ENCODE data around the gene CRTC1. TPM values are rescaled to one million over a fixed set of nuclear protein-coding genes. Genes with fewer than 3 reads are reported as not detected.

The CRTC1 gene
- total and polyA plus RNA-seq, 2 experiments from 2014 or later, result 2.5 to 4.8 TPM

DNA sequence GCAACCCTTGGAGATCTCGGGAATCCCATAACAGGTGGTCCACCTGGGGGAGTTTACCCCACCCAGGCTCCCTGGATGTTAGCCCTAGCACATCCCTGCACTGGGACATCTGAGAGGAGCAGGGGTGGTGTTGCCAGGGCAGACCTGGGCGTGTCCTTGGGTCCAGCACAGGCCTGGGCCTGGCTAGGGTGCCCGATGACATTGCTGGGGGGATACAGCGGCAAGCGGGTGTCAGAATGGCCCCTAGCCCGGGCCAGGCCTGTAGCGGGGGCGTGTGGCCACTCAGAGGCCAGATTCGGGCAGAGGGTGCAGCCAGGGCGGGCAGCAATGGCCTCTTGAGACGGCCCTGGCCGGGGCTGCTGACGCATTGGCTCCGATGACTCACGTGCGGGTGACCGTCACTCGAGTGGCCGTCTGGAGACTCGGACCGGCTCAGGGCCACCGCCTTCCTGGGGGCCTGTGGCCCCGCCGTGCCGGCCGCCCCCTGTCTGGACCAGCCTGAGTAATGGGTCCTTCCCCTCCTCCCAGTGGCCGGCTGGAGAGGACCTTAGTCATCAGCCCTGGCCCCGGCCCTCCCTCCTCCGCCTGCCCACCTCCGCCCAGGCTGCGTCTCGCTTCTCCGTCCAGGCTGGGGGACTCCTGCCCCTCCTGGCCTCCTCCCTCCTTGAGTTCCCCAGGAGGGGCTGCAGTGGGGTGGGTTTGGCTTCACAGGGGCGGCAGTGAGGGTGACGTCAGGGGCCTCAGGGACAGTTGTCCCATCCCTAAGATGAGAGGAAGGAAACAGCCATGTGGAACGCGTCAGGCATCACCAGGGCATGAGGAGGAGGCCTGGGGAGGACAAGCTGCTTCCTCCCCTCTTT, 23.2 kb upstream of the CRTC1 start:
- no peaks in the 10 kb centered on the region for H3K27me3 ChIP-seq
- no peak overlapping the region for H3K4me3 ChIP-seq
- H2AFZ ChIP-seq, result no peak overlapping the region
- no peaks in the 10 kb centered on the region for H3K79me2 ChIP-seq
- no peak overlapping the region for H3K27ac ChIP-seq
- no peaks in the 10 kb centered on the region for H4K20me1 ChIP-seq (ENCODE audit: insufficient read depth, poor library complexity, severe bottlenecking)
- H3K36me3 ChIP-seq (replicated peaks; ENCODE audit: insufficient read depth, low read depth), result no peaks in the 10 kb centered on the region
- 86% methylated on average over 30 of the region's 37 CpGs for WGBS (ENCODE audit: low lambda C conversion rate, missing lambda C conversion rate)
- TF ChIP-seq EZH2 (IDR thresholded peaks at IDR 0.05; ENCODE audit: borderline replicate concordance), result no peak
- TF ChIP-seq EZH2phosphoT487 (IDR thresholded peaks at IDR 0.05; ENCODE audit: low read depth, severe bottlenecking, unreplicated experiment), result no peak
- TF ChIP-seq, protein P1, sequence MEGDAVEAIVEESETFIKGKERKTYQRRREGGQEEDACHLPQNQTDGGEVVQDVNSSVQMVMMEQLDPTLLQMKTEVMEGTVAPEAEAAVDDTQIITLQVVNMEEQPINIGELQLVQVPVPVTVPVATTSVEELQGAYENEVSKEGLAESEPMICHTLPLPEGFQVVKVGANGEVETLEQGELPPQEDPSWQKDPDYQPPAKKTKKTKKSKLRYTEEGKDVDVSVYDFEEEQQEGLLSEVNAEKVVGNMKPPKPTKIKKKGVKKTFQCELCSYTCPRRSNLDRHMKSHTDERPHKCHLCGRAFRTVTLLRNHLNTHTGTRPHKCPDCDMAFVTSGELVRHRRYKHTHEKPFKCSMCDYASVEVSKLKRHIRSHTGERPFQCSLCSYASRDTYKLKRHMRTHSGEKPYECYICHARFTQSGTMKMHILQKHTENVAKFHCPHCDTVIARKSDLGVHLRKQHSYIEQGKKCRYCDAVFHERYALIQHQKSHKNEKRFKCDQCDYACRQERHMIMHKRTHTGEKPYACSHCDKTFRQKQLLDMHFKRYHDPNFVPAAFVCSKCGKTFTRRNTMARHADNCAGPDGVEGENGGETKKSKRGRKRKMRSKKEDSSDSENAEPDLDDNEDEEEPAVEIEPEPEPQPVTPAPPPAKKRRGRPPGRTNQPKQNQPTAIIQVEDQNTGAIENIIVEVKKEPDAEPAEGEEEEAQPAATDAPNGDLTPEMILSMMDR (IDR thresholded peaks at IDR 0.05; ENCODE audit: poor library complexity), result no peak
- no peaks in the 10 kb centered on the region for H3K9me2 ChIP-seq (replicated peaks; ENCODE audit: insufficient read depth)
- DNase-seq (ENCODE audit: low spot score), result no peak
- no peaks in the 10 kb centered on the region for H3K9me3 ChIP-seq (ENCODE audit: low read depth)
- H3K4me1 ChIP-seq (ENCODE audit: insufficient read depth), result peaks cover 13% of the 10 kb centered on the region
- no peak overlapping the region for H3K4me2 ChIP-seq

DNA sequence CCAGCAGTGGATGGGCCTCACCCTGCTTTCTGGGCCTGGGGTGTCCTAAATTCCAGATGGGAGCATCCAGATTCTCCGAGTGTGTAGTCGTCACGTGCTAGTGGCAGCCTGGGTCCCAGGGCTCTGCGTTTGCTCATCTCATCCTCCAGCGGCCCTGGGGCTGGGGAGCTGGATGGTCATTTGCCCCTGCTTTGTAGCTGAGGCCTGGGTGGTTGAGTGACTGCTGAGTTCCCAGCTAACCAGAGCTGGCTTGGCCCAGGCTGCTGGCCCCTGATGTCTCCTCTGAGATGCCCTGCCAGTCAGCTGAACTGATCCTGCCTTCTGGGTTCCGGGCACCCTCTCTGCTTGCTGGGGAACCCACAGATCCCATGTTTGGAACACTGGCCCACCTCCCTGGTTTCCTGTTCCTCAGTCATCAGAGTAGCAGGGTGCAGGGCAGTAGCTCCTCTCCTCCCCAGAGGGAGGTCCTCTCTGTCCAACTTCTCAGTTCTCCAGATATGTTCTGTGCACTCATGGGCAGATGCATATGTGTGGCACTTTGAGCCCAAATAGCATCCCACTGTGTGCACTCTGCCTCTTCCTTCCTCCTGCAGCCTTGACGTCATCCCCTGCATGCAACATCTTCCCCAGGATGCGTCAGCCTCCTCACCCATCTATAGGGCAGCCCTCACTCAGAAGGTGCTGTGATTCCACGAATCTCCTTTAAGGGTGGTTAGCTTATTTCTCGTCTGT, 22.4 kb upstream of the CRTC1 start:
- Histone ChIP-seq H3K4me2 (no peak overlapping the region), H3K27me3 (no peaks in the 10 kb centered on the region), H3K79me2 (no peaks in the 10 kb centered on the region), H3K4me1 (ENCODE audit: insufficient read depth) (peaks cover 13% of the 10 kb centered on the region), H2AFZ (no peak overlapping the region), H3K4me3 (no peak overlapping the region), H3K9me2 (replicated peaks; ENCODE audit: insufficient read depth) (no peaks in the 10 kb centered on the region), H3K9me3 (ENCODE audit: low read depth) (no peaks in the 10 kb centered on the region), H3K36me3 (replicated peaks; ENCODE audit: insufficient read depth, low read depth) (no peaks in the 10 kb centered on the region), H4K20me1 (ENCODE audit: insufficient read depth, poor library complexity, severe bottlenecking) (no peaks in the 10 kb centered on the region), H3K27ac (no peak overlapping the region)
- WGBS (ENCODE audit: low lambda C conversion rate, missing lambda C conversion rate), result 91% methylated on average over 10 of the region's 10 CpGs
- no peak for DNase-seq (ENCODE audit: low spot score)
- TF ChIP-seq, protein P1 (IDR thresholded peaks at IDR 0.05; ENCODE audit: poor library complexity), result no peak
- TF ChIP-seq EZH2phosphoT487 (IDR thresholded peaks at IDR 0.05; ENCODE audit: low read depth, severe bottlenecking, unreplicated experiment), result no peak
- TF ChIP-seq EZH2 (IDR thresholded peaks at IDR 0.05; ENCODE audit: borderline replicate concordance), result no peak

DNA sequence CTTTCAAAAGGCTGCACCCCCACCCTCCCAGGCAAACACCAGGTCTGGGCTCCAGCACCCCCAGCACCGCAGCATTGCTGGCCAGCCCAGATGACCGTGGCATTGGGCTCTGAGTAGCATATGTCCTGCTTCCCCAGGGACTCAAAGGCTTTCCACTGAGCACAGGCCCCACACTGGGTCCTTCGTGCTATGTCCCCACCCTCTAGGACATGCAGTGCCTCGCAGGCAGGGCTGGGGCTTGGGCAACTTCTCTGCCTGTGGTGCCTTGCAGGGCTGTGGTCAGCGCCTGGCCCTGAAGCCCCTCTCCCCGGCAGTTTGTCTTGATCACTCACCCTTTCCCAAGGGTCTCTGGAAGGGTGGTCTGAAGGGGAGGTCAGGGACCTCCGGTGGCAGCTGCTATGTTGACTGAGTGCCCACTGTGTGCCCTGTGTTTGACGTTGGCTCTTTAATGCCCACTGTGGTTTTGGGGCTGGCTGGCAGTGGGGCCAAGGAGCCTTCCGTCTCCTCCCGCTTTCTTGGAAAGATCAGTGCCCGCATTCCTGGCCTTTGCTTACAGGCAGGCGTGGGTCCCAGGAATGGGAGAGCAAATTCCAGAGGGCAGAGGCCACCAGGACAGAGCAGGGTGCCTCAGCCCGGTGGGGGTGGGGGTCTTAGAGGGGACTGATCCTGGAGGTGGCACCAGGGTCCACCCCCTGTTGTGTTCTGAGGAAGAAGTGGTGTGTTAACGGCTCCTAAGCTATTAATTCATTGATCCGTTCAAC, 20.3 kb upstream of the CRTC1 start:
- Histone ChIP-seq H3K79me2 (no peaks in the 10 kb centered on the region), H3K36me3 (replicated peaks; ENCODE audit: insufficient read depth, low read depth) (no peaks in the 10 kb centered on the region), H3K9me2 (replicated peaks; ENCODE audit: insufficient read depth) (no peaks in the 10 kb centered on the region), H3K4me1 (ENCODE audit: insufficient read depth) (peaks cover 13% of the 10 kb centered on the region), H3K4me3 (no peak overlapping the region), H2AFZ (no peak overlapping the region), H3K4me2 (no peak overlapping the region), H3K9me3 (ENCODE audit: low read depth) (no peaks in the 10 kb centered on the region), H3K27ac (no peak overlapping the region), H3K27me3 (no peaks in the 10 kb centered on the region), H4K20me1 (ENCODE audit: insufficient read depth, poor library complexity, severe bottlenecking) (no peaks in the 10 kb centered on the region)
- no peak for DNase-seq (ENCODE audit: low spot score)
- 82% methylated on average over 15 of the region's 15 CpGs for WGBS (ENCODE audit: low lambda C conversion rate, missing lambda C conversion rate)
- TF ChIP-seq, protein P1 (IDR thresholded peaks at IDR 0.05; ENCODE audit: poor library complexity), result no peak
- no peak for TF ChIP-seq EZH2phosphoT487 (IDR thresholded peaks at IDR 0.05; ENCODE audit: low read depth, severe bottlenecking, unreplicated experiment)
- no peak for TF ChIP-seq EZH2 (IDR thresholded peaks at IDR 0.05; ENCODE audit: borderline replicate concordance)
